ENCODE measurements around the gene PTPRE.

DNA sequence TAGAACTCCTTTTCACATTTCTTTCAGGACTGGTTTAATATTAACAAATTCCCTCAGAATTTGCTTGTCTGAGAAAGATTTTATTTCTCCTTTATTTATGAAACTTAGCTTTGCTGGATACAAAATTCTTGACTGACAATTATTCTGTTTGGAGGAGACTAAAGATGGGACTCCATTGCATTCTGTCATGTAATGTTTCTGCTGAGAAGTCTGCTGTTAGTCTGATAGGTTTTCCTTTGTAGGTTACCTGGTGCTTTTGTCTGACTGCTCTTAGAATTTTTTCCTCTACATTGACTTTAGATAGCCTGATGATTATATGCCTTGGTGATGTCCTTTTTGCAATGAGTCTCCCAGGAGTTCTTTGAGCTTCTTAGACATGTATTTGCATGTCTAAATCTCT is 37.6 kb upstream of the PTPRE start:
- TF ChIP-seq CTCF (IDR thresholded peaks at IDR 0.05) (no peak), POLR2A (IDR thresholded peaks at IDR 0.05) (no peak)

All from body of pancreas (tissue), 4 donors.